ENCODE measurements around the gene MAP2K1.
"Not testable (repeated sequence)": the region's sequence is repeated elsewhere in the genome, so short reads cannot be mapped to it uniquely, and the experiment has no call there.

MAP2K1 gene

DNA sequence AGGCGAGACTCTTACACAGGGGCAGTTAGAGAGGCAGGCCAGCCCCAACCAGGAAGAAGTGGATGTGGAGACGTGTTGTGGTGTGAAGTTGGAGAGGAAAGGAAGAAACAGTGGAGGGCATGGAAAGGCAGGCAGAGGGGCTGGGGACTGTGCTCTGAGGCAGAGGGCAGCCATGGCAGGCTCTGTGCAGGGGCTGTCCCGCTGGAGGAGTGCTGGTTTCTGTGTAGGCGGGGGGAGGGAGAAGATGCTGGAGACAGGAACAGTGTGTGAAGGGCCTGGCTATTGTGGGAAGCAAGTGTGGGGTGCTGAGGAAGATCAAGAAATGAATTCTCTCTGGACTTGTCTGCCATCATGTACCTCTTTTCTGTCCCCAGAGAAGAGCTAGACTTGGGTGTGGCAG, 89.8 kb downstream of the MAP2K1 start:
- no peak for DNase-seq (ENCODE audit: low spot score)

DNA sequence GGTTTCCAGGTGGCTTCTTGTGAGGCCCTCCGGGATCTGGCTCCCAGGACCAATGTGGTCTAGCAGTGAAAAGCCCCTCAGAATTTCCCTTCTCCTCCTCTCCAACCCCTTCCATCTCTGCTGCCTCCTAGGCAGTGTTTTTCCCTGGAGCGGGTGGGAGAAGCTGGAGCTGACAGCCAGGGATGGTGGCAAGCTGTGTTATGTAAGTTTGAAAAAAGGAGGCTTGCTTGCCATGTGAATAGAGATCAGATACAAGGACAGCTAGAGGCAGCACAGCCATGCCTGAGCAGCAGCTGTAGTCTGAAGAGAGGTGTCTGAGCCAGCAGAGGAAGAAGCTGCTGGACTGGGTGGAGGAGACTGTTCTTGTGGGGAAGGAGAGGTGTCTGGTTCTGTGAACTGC, 90.3 kb downstream of the MAP2K1 start:
- DNase-seq (ENCODE audit: low spot score) = no peak

DNA sequence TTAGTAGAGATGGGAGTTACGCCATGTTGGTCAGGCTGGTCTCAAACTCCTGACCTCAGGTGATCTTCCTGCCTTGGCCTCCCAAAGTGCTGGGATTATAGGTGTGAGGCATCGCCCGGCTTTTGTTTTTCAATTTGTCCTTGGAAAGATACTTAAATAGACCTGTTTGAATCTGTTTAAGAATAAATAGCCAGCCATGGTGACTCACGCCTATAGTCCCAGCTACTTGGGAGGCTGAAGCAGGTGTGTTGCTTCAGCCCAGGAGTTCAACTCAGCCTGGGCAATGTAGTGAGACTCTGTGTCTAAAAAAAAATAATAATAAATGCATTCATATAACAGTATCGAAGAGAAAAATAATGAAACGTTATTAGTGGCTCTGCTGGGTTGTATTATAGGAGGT, 93.6 kb downstream of the MAP2K1 start:
- no peak for DNase-seq (ENCODE audit: low spot score)

DNA sequence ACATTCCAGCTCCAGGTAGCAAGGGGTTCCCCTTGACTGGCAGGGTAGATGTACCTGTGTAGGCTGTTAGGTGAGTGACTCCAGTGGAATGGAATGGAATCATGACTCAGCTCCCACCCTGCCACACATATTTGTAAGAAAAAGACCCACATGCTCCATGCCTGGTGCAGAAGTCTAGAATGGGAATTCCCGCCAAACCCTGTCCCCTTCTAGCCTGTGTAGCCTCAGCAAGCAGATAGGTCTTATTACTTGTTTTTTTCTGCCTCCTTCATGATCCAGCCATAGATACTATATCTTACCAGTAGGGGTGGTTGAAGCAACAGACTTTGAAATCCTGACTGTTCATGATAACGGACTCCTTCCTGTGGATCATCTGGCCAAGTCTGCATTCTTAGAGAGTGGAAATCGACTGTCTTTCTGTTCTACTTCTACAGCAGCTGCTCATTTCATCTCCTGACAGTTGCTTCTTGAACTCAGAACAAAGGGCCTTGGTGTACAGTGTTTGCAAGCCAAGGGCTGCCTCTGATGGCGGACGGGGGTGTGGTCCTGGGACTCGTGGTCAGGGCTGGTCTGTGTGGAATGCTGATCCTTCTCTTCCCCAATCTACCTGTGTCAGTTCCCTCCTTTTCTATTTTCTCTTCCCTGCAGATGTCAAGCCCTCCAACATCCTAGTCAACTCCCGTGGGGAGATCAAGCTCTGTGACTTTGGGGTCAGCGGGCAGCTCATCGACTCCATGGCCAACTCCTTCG, 94.6 kb downstream of the MAP2K1 start:
- no peak for DNase-seq (ENCODE audit: low spot score)

- DNase-seq (ENCODE audit: low spot score) = no peak
Measured at GRCh38 chr15:66482539-66482938, 95.8 kb downstream of the MAP2K1 start.

DNA sequence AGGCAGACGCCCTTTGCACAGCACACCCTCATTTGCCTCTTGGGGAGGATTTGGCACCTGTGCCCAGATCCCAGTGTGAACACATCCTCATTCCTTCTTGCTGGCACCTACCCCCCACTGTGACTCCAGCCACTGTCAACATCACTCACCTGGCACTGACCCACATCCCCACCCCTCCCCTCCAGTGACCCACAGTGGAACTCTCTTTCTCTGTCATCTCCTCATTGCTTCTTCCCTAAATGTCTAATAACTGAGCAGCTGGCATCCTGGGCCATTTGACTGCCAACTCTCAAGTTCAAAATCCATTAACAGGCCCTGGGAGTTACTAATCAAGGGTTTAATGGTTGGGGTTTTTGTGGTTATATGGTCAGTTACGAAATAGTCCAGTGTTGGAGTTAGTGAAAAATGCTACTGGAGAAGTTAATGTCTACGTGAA, 96.4 kb downstream of the MAP2K1 start:
- DNase-seq (ENCODE audit: low spot score) = no peak

DNA sequence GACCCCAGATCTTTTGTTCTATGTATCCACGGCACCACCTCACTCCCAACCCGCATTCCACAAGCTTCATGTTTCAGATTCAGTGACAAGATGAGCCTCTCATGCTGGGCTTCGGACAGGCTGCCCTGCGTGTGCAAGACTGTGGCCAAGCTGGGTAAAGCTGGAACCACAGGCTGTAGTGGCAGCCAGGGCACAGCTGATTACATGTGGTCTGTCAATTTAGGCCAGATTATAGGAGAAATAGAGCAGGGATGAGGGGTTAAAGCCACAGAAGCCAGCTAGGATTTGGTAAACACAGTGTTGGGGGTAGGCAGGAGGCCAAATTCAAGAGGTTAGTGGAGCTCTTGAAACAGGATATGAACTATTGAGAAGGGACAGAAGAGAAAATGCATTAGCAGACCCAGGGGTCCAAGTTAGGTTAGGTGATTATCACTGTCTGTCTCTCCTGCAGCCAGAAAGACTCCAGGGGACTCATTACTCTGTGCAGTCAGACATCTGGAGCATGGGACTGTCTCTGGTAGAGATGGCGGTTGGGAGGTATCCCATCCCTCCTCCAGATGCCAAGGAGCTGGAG, 97.9 kb downstream of the MAP2K1 start:
- DNase-seq (ENCODE audit: low spot score) = no peak

GRCh38 chr15:66486887-66487286, 100.2 kb downstream of the MAP2K1 start:
- DNase-seq (ENCODE audit: low spot score) = no peak

GRCh38 chr15:66488525-66488924, 101.8 kb downstream of the MAP2K1 start:
- no peak for DNase-seq (ENCODE audit: low spot score)

DNA sequence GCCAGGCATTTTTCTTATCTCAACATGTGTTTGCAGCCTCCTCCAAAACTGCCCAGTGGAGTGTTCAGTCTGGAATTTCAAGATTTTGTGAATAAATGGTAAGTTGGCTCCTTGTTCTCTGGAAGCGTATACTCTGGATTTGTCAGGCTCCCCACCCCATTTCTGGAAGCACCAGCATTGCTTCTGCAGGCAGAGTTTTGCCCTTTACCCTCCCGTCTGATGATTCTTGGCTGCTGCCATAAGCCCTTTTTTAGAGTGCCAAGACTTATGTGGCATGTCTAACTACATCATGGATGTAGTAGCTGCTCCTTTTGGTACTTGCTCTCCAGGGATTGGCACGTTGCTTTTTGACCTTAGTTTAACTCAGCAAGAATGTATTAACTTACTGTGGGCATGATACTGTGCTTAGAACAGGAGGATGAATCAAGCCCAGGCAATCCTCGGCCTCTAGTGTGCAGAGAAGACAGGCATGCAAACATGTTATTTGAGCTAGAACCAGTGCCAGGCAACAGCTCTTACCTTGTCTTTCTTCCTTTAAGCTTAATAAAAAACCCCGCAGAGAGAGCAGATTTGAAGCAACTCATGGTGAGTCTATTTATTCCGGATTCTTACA, 102.6 kb downstream of the MAP2K1 start:
- no peak for DNase-seq (ENCODE audit: low spot score)

DNA sequence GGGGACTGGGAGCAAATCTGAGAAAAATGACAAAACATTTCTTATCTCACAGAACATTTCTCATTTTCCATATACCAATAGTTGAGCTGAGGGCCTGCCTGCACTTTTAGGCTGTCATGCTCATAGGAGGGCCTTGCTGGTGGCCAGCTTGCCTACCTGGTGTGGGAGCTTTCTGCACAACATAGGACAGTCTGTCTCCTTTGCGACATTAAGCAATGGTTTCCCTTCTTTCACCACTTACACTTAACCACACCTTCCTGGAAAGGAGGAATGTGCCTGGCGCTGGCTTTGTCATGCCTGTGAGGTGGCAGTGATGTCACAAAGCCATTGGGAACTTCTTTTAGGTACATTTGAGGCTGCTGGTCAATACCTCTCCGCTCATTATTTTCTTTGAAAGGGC, 105.1 kb downstream of the MAP2K1 start:
- no peak for DNase-seq (ENCODE audit: low spot score)

- DNase-seq (ENCODE audit: low spot score) = no peak
Measured at GRCh38 chr15:66494262-66494661, 107.5 kb downstream of the MAP2K1 start.

- peak; percentile 30 for DNase-seq (ENCODE audit: low spot score)
Measured at GRCh38 chr15:66496951-66497501, 110.3 kb downstream of the MAP2K1 start.

DNA sequence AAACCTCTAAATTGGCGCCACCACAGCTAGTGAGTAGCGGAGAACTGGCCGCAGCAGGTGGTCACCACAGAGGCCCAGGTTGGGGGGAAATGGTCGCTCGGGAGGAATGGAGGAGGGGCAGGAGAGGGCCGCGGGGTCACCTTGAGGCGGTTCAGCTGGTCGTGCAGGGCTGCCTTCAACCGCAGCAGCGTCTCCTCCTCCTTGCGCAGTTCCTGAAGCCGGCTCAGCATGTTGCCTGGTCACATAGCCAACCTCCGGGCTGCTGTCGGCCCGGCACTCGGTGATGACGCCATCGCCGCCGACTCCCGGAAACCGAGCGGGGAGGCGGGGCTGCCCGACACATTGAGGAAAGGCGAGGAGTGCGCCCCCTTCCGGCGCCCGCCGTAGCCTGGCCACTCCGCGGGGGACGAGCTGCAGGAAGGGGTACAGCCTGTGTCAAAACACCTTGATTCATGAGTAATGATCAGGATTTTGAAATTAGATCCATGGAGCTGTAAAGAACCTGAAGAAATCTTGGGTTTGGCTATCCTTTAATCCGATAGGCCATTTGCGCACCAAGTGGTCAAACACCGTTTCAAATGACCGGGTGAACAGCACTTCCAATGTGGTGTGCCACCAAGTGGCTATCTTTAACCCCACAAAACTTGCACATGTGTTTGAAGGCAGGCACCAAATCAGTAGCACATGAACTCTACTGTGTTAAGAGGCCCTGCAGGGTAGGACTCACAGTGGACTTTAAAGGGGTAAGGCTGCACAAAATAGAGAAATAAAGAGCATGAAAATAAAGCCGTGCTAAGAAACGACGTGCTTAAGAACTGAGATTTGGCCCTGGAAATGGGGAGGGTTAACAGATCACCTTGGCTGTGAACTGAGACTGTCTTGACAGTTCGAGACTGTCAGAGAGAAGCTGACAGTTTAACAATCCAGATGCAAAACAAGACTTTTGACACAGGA, 111.1 kb downstream of the MAP2K1 start, which contains the start of gene SNAPC5:
Gene SNAPC5, minus strand, starts transcription at position 261 of the 954 bp plus-strand sequence. Its CDS starts 31 bp downstream, at position 230.
- peak; percentile 90 for DNase-seq (ENCODE audit: low spot score)

DNA sequence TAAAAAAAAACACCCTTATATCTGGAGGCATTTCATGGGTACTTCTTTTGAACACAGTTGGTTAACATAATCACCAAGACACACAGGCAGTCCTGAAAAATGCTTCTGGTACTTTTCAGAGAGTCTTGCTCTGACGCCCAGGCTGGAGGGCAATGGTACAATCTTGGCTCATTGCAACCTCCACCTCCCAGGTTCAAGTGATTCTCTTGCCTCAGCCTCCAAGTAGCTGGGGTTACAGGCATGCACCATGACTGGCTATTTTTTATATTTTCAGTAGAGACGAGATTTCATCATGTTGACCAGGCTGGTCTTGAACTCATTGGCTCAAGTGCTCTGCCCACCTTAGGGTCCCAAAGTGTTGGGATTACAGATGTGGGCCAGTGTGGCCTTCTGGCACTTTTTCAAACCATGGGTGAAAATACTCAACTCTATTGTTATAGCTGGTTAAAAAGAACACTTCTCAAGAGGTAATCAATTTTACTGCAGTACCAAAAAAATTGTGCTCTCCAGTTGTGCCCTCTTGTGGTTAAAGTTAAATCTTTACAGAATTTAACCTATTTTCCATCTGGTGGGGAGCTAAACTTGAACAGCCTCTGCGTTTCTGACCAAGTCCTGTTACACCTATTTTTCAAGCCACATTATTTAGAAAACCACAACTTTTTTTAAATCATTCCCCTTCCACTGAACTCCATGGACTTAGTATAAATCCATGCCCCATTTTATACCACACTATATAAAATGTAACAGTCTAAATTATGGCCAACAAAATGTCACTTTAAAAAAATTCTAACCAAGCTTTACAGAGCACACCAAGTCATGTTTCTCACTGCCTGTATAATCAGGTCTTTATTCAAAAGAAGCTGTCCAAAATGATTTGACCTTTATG, 112.0 kb downstream of the MAP2K1 start:
- peak; percentile 32 for DNase-seq (ENCODE audit: low spot score)

- DNase-seq (ENCODE audit: low spot score) = not testable (repeated sequence)
Measured at GRCh38 chr15:66500346-66500745, 113.6 kb downstream of the MAP2K1 start.

DNA sequence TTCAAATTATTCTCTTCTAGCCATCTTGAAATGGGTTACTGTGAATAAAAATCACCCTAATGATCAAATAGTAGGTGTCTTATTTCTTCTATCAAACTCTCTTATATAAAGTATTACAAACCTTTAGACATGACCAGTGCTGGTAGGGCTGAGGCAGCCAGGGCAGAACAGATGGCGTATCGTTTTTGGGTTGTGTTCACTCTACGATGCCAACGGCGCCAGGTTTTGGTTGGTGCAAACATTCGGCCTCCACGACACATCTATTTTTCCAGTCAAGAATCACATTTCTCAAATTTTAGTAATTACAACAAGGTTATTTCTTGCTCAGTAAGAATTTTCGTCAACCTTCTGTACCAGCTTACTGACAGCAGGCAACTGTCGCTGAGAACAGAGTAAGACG, 115.8 kb downstream of the MAP2K1 start:
- no peak for DNase-seq (ENCODE audit: low spot score)

GRCh38 chr15:66503041-66503648, 116.4 kb downstream of the MAP2K1 start:
- not testable (repeated sequence) for DNase-seq (ENCODE audit: low spot score)

DNA sequence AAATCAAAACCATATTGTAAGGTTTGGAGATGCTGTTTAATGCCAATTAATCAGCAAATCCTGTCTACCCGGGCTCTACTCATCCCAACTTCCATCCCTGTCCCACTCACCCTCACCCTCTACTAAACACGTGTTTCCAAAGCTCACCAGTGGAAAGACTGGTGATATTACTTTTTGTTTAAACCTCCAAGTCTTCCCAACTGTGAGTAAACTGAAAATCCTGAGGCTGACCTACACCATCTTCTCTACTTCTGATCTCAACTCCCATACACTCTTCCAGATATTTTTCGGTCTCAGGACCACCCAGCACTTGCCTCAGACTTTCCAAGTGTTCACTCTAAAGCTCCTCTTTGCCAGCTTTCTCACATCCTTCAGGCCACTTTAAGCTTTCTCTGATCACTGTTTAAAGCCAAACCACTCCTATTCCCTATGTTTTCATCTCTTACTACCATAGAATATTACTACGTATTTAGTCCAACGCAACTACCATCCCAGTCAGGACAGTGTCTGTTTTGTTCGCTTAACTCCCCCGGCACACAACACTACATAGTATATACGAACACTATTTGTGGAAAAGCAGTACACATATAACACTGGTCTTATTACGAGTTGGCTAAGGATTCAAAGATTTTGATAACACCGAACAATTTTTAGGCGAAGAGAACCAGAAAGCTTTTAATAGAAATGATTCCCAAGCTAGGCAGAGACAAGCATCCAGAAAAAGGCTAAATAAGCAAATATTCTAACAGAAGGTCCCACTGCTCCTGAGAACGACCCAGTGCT, 117.3 kb downstream of the MAP2K1 start:
- DNase-seq (ENCODE audit: low spot score) = no peak
